ENCODE measurements around the gene IL1R2.

Gene IL1R2

DNA sequence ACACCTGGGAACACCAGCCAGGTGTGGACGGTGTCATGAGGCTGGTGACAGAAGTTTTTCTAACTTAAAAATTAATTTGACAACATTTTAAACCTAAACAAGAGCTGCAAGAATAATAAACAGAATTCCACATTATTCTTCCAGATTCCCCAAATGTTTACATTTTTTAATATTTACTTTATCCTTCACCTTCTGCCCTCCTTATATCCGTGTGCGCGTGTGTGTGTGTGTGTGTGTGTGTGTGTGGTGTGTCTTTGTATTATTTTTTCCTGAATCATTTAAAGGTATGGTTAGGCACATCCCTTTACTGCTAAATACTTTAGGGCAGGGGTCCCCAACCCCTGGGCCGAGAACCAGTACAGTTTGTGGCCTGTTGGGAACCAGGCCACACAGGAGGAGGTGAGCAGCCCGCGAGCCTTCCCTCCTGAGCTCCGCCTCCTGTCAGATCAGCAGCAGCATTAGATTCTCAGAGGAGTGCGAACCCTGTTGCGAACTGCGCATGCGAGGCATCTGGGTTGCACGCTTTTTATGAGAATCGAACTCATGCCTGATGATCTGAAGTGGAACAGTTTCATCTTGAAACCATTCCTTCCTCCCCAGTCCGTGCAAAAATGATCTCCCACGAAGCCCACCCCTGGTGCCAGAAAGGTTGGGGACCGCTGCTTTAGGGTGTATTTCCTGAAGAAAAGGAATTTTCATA is 16.4 kb upstream of the IL1R2 start:
- no peak for DNase-seq

DNA sequence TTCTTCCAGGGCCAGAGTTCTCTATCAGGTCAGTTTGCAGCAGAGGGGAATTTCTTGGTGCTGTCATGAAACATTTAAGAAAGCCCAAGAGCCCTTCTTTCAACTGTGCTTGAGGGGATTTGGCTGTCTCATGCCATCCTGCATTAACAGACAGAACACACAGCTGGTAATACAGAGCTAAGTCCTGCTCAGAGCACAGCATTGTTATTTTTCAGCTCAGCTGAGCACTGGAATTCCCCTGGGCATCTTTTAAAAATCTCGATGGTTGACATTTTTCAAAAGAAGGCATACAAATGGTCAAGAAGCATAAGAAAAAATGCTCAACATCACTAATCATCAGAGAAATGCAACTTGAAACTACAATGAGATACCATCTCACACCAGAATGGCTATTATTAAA is 14.9 kb upstream of the IL1R2 start:
- no peak for DNase-seq

DNA sequence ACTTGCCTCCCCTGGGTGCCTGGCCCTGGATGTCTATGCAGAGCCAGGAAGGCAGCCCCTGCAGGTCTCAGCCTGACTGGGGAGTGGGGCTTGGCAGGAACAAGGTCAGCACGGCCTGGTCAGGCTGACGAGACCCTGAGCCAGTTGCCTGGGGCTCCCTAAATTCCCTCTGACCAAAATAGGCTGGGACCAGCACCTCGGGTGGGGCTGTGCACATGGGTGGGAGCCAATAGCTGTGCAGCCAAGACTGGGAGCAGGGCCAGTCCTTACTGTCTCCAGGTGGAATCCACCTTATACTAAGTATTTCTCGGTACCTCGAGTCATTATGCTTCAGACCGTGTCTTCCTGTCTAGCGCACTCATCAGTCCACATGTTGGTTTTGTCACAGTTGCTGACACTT is 11.4 kb upstream of the IL1R2 start:
- no peak for DNase-seq

DNA sequence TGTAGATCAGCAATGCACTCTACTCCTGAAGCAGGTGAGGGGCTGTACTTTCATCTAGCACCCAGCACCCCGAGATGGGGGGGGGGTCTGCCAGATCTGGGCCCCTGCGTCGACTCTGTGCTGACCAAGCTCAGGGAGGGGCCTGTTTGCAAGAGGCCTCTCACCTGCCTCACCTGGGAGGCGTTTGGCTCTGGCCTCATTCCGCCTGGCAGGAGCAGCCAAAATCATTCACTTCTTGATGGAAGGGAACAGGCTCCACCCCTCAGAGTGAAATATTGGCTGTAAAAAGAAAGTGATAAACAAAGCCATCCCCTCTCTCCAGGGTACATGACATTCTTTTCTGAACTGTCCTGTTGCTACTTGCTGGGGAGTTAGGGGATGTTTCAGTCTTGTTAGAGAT is 10.7 kb upstream of the IL1R2 start:
- no peak for DNase-seq

DNA sequence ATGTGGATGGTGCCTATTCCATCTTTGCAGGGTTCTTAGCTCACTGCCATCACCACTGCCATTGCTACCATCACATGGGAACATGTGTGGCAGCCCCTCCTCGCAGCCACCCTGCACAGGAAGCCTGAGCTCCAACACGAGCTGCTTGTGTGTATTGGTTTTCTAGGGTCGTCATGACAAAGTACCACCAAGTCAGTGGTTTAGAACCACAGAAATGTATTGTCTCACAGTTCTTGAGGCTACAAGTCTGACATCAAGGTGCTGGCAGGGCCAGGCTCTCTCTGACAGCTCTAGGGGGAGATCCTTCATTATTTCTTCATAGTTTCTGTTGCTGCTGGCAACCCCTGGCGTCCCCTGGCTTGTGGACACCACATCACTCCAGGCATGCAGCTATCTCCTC is 10.3 kb upstream of the IL1R2 start:
- no peak for DNase-seq

DNA sequence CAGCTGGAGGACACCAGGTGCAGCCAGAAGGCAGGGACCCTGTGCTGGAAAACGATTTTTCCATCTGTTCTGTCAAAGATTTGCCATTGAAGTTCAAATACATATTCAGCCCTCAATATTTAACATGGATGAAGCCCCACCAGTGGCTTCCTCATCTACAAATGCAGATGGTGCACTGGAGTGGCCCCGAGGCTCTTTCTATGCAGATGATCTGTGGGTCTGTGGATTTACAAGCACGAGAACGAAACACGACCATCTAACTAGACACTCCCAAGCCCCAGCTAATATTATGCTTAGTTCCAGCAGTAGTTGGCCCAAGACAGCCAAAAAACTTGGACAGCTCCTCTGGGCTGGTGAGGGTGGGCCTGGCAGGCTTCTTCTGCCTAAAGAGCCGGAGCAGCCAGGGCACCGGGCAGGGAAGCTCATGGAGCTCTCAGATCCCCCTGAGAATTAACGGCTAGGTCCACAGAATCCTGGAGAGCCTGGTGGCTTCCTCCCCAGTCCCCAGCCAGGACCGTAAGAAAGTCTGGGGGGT is 9.2 kb upstream of the IL1R2 start:
- no peak for DNase-seq

DNA sequence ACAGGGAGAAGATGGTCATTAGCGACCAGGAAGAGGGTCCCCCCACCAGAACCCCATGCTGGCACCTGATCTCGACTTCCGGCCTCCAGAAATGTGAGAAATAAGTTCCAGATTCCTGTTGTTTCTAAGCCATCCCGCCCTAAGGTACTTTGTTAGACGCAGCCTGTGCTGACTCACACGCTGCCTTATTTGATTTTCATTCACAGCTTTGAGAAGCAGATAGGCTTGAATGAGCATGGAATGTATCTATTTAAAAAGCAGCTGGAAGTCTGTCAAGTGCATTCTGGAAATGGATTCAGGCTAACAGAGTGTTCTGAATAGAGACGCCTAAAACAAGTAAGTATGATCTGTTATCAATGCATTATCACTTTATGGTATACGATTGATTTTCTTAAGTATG is 8.3 kb upstream of the IL1R2 start:
- no peak for DNase-seq

DNA sequence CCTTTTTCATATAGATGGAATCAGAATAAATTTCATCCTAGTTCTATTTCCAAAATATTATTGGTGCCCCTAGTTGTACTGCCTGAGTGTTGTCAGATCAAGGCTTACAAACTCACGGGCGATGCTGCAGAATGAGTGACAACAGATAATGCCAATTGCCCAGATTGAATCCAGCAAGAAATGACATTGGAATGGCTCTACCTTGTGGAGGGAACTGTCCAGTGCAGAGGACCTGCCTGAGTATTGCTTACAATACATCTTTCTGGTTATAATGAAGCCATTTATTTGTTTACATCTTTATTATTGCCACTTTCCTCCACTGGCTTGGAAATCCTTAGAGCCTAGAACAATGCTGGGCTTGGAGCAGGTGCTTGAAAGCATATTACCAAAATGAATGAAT is 7.8 kb upstream of the IL1R2 start:
- peak; percentile 33 to 50 (median 36) for DNase-seq

DNA sequence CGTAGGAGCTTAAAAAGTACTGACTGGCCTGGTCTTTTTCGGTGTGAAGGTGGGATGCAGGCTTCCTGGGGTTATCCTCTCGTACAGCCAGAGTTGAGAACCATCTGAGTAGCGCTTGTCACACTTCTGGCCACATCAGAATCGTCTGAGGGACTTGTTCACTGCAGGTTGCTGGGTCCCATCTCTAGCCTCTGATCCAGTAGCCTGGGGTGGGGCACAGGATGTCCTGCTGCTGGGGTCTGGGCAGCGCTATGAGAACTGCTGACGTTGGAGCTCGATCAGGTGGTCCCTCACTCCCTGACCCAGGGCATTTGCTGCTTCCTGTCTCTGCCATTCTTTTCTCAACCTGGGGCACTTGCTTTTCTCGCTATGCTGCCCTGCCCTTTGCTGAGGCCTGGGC is 7.1 kb upstream of the IL1R2 start:
- DNase-seq = no peak

DNA sequence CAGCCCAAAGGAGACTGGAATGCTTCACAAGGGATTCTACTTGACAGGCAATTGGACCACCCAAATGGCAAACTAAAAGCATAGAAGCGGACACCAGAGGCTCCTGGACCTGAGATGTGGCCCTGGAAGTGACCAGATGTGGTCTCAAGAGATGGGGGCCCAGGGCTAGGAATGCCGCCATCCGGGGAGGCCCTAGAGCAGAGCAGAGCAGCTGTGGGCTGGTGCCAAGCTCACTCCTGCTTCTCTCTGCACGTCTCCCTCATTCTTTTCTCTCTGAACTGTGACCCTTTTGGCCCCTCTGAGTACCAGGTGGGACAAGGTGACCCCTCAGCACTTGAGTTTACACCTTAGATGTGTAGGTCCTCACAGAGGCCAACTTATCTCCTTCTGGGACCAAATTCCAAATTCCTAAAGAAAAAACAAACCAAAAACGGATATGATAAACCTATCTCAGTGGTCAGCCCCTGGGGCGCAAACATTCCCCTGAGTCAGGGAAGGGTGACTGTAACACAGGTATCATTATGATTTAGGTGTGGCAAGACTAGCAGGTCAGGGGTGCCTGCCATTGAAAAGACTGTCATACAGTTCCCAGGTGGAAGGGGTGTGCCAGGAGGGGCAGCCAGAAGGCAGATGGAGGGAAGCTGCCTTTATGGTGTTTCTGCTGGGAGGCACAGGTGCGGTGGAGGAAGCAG is 6.5 kb upstream of the IL1R2 start:
- no peak for DNase-seq

DNA sequence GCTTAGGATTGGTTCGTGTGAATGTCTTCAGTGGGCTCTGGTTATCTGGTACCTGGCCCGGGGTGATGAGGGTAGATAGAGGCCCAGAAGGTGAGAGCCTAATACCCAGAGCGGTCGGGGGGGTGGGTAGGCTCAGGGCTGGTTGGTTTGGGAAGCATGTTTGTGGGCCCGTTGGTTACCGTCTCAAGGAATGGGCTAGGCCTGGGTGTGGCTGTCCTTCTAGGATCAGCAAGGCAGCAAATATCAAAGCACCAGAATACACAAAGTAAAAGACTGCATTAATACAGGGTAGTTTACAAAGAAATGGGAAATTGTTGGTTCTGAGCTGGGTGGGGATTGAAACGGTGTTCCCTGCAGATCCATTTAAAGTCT is 6.0 kb upstream of the IL1R2 start:
- DNase-seq = no peak

DNA sequence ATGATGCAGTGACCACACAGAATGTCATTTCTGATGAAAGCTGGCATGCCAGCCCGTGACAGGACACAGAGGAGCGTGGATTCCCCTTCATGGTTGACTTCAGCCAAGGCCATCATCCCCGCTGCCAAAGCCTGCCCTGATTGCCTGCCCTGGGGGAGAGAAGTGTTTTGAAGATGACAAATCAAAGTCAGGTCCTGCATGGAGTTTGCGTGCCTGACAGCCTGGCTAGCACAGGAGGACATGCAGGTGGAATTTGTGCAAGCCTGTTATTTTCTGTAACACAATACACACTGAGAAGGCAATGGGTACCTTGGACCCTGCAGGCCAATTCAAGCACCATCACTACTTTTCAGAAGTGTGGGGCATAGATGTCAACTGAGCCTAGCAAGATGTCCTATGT is 5.4 kb upstream of the IL1R2 start:
- DNase-seq = no peak

DNA sequence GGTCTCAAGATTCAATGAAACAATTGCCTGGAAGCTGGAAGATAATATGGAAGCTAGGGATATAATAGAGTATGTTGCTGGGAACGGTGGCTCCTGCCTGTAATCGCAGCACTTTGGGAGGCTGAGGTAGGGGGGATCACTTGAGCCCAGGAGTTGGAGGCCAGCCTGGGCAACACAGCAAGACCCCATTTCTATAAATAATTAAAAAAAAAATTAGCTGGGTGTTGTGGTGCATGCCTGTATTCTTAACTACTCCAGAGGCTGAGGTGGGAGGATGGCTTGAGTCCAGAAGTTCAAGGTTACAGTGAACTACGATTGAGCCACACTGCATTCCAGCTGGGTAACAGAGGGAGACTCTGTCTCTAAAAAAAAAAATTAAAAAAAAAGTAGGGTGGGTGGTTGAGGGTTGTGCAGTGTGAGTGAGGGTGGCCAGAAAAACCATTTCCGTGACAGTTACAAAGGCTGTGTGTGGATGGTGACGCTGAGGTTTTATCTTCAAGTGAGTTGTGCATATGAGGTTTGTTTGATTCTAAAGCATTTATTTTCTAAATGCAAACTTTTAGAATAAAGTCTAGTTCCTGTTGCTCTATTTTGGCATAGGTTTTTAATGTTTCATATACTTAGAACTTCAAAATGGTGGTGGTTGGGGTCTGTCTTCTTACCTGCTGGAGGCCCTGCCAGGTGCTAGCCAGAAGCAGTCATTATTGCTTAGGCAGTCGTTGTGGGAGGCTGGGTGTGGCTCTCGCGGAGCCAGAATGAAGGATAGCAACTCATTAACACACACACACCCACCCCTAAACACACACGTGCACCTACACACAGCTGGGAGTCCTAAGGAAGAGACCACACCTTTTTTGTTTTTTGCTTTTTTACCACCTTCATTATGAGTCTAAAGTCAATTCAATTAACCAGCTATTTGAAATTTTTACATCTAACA is 4.7 kb upstream of the IL1R2 start:
- DNase-seq = no peak

DNA sequence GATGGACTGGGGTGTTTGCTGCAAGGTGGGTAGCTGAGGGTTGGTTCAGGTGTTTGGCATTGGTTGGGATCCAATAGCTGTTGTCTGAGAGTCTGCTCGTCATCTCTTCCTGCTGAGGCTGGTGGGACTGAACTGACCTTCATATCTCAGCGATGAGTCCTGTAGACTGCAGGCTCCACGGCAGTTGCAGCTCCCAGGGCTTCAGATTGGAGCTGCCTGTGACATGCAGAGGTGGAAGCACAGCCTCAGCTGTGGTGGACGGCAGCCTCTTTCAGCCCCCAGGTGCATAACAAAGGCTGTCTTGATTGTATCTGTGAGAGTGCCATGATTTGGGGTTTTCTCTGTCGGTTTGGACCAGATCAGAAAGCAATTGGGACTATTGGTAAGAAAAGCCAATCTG is 3.9 kb upstream of the IL1R2 start:
- DNase-seq = no peak

DNA sequence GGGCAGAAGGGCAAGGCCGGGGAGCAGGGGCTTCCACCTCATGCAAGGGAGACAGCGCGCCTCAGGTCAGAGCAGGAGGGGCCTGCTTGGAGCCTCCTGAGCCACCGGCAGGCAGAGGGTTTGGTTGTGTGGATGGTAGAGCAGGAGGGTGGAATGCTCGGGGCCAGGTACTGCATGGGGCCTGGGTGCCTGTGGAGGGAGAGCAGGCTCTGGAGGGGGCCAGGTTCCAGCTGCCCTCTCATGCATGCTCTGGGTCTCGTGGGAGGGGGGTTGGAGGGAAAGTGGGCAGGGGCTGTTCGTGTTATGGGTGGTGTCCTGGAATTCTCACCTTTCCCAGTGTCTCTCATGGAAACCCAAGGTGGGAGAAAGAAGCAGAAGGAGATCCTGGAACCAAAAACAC is 3.2 kb upstream of the IL1R2 start:
- no peak for DNase-seq

DNA sequence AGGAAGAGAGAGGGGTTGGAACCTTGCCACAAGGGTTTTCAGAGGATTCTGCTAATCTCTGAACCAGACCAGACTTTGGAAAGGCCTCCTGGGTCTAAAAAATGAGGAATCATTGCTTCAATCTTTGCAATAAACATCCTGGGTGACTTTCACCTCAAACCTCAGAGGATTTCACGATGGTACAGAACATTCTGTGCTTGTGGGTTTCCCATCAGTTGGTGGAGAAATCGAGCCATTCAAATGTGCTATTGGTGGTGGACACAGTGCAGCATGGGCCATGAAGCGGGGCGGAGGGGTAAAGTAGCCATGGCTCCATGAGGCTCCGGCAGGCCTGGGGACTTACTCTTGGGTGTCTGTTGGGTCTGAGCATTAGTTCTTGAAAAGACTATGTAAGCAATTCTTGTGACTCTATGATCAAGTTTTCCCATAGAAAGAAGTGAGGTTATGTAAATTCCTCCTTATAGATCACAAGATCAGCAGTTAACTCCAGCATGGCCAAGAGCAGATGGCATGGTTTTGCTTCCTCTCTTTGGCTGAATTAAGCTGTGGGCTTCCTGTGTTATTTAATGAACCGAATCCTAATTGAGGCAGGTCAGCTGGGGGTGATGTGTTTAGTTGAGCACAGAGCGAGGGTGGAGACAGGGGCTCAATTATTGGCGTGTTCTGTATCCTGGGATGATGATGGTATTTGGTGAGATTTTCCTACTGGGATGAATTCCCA is 1.9 kb upstream of the IL1R2 start:
- peak; percentile 51 to 75 (median 57) for DNase-seq

DNA sequence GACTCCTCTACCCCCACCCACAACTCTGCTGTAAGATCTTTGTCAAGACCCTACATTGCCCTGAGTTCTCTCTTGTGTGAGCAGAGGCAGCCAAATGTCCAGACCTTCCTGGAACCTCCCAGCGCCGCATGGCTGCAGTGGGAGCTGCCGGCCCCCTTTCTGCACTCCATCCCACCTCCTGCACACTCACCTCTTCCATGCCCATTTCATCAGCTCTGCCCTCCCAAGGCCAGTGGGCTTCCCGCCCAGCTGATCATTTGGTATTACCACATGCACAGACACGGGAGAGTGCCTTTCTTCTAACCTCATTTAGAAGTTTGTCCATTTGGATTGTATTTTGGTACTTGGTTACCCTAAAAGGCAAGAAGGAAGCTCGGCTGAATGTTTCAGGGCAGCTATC is 2.0 kb downstream of the IL1R2 start:
- DNase-seq = no peak

DNA sequence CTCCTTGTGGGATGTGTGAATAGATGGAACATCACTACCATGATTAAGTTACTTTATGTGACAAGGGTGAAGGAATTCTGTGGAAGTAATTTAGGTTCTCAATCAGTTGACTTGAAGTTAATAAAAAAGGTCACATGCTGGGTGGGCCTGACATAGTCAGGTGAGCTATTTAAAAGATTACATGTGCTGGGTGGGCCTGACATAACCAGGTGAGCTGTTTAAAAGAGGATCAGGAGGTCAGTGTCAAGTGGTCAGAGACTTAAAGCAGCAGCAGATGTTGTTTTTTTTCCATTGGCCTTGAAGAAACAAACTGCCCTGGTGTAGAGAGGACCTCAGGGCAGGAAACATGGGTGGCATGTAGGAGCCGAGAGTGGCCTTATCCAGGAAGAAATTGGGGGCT is 3.3 kb downstream of the IL1R2 start:
- no peak for DNase-seq

DNA sequence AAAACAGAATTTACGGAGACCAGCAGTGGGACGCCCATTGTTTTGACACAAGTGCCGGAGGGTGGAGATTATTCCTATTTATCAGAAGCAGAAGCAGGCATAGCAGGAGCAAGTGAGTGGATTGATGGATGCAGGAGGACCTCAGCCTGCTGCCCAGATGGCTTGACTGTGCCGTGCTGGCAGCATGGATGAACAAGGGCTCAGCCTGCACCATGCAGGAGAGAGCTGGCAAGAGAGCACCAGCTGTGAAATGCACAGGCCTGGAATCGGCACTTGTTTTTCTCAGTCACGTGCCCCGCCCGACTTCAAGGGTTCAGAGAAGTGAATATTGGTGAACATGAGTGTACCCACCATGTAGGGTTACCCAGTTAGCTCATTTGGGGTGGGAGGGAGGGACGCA is 4.0 kb downstream of the IL1R2 start:
- DNase-seq = no peak

DNA sequence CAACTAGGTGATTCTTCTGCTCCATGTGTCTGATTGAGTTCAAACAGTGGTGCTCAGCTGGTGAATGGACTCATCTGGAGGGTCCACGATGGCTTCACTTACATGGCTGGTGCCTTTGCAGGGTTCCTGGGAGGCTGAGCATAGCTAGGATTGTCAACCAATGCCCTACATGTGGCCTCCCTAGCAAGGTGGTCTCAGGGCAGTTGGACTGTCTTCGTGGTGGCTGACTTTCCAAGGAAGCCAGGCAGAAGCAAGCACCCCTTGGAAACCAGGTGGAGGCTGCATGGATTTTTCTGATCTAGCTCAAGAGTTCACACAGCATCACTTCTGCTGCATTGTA is 6.8 kb downstream of the IL1R2 start:
- DNase-seq = no peak

DNA sequence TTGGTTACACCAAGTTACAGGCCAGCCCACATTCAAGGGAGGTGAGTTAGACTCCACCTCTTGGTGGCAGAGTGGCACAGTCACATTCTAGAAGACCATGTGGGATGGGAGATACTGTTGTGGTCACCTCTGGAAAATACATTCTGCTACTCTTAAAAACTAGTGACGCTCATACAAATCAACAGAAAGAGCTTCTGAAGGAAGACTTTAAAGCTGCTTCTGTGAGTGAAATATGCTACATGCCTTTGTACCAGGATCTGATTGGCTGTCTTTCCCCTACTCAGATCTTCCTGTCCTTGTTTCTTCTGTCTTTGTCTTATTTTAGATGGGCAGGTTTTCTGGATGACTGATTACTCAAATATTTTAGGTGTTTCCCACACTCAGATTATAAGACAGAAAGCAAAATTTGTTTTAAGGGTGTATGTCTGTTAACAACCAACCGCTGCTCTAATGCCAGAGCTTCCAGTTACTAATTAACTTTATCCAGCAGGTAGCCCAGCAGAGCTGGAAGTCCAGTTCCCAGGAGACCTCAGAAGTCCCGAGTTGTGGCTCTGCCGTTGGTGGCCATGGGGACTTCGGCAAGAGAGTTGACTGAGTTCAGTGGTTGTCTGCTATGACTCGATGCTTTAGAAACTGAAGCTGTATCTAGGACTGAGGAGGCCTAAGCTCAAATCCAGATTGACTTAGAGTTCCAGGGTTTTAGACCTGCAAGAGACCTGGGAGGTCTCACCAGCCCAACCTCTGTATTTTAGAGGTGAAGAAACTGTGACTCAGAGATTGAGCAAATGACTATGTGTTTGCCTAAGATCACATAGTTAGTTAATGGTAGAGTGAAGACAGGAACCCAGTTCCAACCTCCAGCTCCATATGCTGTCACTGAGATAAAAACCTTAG is 7.4 kb downstream of the IL1R2 start:
- DNase-seq = peak in 1 of 3 donors; percentile 35

DNA sequence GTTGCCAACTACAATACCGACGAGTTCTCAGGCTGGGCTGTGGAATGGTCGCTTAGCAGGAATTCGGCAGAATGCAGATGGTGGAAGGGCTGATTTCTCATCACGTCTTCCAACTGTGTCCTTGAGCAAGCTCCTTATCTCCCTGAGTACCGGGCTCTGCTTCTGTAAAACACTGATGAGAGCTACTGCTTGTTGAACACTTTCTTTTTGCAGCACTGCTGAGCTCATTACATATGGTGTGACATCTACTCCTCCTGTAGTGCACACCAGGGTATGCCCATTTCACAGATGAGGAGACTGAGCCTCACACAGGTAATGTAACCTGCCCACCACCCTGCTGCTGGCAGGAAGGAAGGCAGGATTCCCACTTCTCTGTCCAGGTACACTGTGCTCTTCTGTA is 8.3 kb downstream of the IL1R2 start:
- no peak for DNase-seq
